ENCODE results near the gene HIVEP1. TPM values are rescaled to one million over a fixed set of nuclear protein-coding genes. Genes with fewer than 3 reads are reported as not detected.

Gene HIVEP1
- total RNA-seq, 4 donors from 2014 or later: 21.6 to 59.4 (median 34.5) TPM

DNA sequence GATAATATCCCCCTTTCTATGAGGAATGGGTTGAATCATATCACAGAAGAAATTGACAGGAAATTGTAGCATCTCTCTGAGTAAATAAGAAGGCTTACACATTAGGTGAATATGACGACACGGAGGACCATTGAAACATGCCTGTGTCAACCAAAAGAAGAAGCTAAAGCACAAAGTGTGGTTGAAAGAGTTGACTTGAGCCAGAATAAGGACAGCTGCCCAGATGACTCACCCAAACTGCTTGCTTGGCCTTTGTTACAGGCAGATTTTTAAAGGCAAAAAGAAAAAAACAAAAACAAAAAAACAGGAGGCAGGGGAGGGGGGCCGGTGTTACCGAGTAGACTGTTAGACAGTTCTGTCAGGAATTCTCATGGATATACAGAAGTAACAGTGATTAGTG lies 148.2 kb downstream of the HIVEP1 start:
- no peak for ATAC-seq (ENCODE audit: low FRiP score)
- TF ChIP-seq, protein P1, sequence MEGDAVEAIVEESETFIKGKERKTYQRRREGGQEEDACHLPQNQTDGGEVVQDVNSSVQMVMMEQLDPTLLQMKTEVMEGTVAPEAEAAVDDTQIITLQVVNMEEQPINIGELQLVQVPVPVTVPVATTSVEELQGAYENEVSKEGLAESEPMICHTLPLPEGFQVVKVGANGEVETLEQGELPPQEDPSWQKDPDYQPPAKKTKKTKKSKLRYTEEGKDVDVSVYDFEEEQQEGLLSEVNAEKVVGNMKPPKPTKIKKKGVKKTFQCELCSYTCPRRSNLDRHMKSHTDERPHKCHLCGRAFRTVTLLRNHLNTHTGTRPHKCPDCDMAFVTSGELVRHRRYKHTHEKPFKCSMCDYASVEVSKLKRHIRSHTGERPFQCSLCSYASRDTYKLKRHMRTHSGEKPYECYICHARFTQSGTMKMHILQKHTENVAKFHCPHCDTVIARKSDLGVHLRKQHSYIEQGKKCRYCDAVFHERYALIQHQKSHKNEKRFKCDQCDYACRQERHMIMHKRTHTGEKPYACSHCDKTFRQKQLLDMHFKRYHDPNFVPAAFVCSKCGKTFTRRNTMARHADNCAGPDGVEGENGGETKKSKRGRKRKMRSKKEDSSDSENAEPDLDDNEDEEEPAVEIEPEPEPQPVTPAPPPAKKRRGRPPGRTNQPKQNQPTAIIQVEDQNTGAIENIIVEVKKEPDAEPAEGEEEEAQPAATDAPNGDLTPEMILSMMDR (IDR thresholded peaks at IDR 0.05): no peak
- no peak for DNase-seq (ENCODE audit: low spot score)

DNA sequence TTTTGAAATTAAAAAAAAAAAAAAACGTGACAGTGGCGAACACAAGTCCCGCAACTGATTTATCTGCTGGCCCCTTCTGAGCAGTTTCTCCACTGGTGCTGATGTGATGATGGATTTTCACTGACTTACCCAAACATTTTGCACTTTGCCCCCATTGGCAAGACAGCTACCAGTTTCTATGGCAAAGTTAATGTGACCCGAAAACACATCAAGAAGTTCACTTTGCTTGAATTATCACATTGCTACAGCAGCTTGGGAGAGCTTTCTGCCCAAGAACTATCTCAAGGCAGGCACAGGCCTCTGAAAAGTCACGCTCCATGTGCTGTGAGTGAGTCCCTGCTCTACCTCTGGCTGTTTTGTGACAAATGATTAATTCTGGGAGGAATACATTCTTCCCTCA lies 150.1 kb downstream of the HIVEP1 start:
- DNase-seq (ENCODE audit: low spot score): no peak
- TF ChIP-seq, protein P1 (IDR thresholded peaks at IDR 0.05): no peak
- ATAC-seq (ENCODE audit: low FRiP score): no peak

DNA sequence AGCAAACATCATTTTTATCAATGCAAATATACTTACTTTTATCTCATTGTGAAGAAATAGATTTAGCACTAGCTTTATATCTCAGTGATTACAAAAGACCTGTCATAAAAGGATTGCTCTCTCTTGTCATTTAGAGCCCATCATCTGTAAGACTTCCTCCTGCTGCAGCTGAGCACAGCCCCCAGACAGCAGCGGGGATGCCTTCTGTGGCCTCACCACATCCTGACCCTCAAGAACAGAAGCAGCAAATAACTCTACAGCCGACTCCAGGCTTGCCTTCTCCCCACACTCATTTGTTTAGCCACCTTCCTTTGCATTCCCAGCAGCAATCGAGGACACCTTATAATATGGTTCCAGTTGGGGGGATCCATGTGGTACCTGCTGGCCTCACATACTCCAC lies 151.0 kb downstream of the HIVEP1 start:
- TF ChIP-seq, protein P1 (IDR thresholded peaks at IDR 0.05): no peak
- DNase-seq (ENCODE audit: low spot score) (no peak), ATAC-seq (ENCODE audit: low FRiP score) (no peak)

DNA sequence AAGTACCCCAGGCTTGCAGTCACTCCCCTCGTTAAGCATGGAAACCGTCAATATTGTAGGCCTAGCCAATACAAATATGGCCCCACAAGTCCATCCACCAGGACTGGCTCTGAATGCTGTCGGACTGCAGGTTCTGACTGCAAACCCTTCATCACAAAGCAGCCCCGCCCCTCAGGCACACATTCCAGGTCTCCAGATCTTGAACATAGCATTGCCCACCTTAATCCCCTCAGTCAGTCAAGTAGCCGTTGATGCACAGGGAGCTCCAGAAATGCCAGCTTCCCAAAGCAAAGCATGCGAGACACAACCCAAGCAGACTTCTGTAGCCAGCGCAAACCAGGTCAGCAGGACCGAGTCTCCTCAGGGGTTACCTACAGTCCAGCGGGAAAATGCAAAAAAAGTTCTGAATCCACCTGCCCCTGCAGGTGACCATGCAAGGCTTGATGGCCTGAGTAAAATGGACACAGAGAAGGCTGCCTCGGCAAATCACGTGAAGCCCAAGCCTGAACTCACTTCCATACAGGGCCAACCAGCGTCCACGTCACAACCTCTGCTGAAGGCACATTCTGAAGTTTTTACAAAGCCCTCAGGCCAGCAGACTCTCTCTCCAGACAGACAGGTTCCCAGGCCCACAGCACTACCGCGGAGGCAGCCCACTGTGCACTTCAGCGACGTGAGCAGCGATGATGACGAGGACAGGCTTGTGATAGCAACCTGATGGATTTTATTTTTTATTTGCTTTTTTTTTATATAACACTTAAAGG lies 151.8 kb downstream of the HIVEP1 start:
- DNase-seq (ENCODE audit: low spot score): no peak
- ATAC-seq (ENCODE audit: low FRiP score): no peak
- TF ChIP-seq, protein P1 (IDR thresholded peaks at IDR 0.05): no peak

DNA sequence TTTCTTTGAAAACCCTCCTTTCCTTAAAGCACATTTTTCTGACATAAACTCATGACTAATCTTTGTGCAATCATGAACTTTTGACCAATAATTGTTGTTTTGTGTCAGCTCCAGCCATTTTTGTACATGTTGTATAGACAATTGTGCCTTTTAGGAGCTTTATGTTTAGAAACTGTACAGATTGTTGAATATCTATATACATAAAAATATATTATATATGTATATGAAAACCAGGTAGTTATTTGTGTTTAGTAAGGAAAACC lies 152.3 kb downstream of the HIVEP1 start:
- TF ChIP-seq, protein P1 (IDR thresholded peaks at IDR 0.05): no peak
- no peak for ATAC-seq (ENCODE audit: low FRiP score)

DNA sequence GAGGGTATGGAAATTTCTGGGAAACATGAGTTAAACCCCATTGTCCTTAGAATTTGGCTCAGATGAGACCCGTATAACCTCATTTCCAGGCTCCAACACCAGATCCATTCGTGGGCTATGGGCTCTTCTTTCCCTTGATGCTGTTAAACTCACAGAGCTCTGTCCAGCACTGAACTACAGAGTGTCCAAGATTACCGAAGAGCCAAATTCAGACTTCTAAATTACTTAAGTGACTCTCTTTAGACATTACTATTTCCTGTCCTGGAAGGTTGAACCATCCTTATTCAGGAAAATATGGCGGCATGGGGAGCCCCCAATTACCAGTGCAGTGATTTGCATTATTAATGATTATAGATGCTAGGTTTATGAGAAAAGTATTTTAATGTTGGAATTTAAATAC lies 153.2 kb downstream of the HIVEP1 start:
- no peak for ATAC-seq (ENCODE audit: low FRiP score)
- TF ChIP-seq, protein P1 (IDR thresholded peaks at IDR 0.05): no peak
- no peak for DNase-seq (ENCODE audit: low spot score)

More for the DNA sequence above, 152.3 kb downstream of the HIVEP1 start:
- no peak for DNase-seq (ENCODE audit: low spot score)

DNA sequence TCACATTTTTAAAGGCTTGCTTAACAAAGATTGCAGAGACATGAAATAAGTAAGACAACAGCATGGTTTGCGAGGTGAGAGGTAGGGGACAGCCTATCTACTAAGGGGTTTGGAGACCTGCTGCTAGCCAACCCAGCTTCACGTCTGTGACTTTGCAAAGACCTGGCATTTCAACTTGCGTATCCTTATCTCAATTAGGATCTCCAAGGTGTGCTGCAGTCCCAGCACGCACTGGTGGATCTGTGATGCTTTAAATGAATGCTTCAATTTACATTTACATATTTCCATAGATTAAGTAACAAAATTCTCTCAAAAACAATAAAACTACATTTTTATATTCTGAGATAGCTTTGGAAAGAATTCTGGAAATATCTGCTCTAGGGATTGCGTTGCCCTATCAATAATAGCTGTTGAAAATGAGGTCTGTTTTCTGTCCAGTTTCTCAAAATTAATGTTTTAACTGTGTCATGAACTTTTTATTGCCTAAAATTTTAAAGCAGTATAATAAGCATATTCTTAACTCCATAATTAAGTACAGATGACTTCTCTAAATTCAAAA lies 153.7 kb downstream of the HIVEP1 start:
- TF ChIP-seq, protein P1 (IDR thresholded peaks at IDR 0.05): no peak
- no peak for DNase-seq (ENCODE audit: low spot score)

More for the DNA sequence above, 153.7 kb downstream of the HIVEP1 start:
- ATAC-seq (ENCODE audit: low FRiP score): no peak
